Stimulated activated CD8-positive, alpha-beta memory T cell treated with anti-CD3 and anti-CD28 coated beads, Interleukin-15, amount 100 ng/mL, for 24 hours (primary cell): ENCODE measurements around the gene PAK1.
"Not testable (repeated sequence)": the region's sequence is repeated elsewhere in the genome, so short reads cannot be mapped to it uniquely, and the experiment has no call there.

Experiments
- DNase-seq: peaks from one replicate; pipeline ENCODE4 v3.0.0-alpha.2; 2020; ENCODE audit warnings: low read depth

PAK1 gene

DNA sequence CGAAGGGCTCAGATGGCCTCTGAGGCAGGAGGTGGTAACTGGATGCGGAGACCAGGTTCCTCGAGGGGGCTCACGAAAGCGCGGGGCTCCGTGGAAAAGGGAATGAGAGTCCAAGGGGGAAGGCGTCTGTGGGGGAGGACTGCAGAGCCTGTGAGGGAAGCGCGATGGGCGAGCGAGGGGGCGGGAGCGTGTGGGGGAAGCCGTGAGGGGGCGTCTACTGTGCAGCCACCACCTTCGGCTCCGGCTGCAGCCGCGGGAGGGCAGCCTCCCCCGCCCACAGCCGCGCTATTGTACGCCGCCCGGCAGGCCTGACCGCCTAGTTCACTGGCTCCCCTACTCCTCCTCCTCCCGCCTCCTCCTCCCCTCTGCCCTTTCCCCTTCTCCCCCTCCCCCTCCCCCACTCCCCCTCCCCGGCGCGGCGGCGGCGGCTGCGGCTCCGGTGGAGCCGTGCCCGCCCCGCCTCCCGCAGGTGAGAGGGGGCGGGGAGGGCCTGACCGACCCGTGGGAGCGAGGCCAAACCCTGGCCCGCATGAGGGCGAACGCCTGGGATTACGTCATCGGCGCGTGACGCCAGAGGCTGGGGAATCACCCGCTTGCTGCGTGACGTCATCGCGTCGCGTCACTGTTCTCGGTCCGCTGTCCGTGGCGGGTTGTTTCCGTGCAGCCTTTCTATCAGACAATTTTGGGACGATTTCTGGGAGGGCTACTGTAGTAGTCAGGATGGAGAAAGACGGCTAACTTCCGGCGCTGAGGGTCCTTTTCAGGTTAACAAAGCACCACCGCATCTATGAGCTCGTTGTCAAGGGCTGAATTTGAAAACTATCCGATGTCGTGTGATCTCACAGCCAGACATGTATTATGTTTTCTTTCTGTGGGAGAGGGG lies at the start of gene PAK1:
Gene PAK1, minus strand, starts transcription at position 294 of the 883 bp plus-strand sequence. CDS start 81,574 bp downstream, outside the sequence.
- peak; percentile 63 for DNase-seq

- DNase-seq, result no peak
Measured at GRCh38 chr11:77522215-77522614, 48.3 kb upstream of the PAK1 start.

DNA sequence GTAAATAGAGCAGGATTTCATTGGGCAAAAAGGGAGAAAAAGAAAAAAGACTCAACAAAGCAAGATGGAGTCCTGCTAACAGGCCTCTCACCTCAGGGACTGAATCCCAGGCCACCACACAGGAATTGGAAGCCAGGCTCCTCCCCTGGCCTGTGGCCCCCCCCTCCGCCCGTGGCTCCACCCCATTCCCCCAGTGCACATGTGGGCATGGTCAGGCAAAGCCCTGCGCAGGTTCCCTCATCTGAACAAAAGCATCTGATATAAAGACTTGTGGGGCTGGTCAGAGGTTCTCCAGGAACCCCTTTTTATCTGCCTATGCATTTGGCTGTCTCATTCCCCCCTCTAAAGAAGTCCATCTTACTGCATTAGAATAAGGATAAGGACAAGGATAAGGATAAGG lies 46.0 kb upstream of the PAK1 start:
- DNase-seq, result no peak

DNA sequence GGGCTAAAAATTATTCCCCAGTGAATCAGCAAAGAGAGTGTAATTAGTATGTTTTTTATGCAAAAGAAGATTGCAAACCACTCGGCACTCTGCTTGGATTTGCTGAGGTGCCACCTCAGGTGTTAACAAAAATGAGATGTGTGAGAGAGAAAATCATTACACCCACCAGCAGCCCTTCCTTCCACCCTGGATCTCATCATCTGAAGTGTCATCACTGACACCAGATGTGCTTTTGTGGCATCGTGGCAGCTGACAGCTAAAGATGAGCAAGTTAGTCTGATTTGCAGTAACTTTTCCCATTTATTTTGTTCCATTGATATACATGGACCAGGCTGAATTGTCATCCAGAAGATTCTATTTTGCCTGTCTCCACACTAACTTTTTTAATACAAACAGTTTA lies 44.6 kb upstream of the PAK1 start:
- no peak for DNase-seq

GRCh38 chr11:77517753-77518152 lies 43.9 kb upstream of the PAK1 start:
- no peak for DNase-seq

- no peak for DNase-seq
Measured at GRCh38 chr11:77517226-77517625, 43.3 kb upstream of the PAK1 start.

DNA sequence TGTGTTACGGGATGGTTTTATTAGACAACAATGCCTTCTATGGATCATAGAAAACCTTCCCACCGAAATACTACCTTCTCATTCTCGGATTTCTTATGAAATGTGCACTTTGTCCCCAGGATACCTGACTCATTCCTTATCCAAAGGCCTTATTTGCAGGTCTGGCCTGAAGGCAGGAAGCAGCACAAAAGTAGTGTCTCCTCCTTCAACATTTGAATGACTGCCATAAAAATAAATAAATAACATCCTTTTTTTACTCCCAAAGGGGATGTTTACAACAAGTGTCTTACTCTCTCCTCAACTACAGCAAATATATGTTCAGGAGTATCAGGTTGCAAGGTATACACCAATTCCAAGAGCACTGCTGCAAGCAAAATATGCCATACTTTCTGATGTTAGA lies 41.6 kb upstream of the PAK1 start:
- DNase-seq, result no peak

- no peak for DNase-seq
Measured at GRCh38 chr11:77515063-77515462, 41.2 kb upstream of the PAK1 start.

GRCh38 chr11:77512092-77512491 lies 38.2 kb upstream of the PAK1 start:
- no peak for DNase-seq

DNA sequence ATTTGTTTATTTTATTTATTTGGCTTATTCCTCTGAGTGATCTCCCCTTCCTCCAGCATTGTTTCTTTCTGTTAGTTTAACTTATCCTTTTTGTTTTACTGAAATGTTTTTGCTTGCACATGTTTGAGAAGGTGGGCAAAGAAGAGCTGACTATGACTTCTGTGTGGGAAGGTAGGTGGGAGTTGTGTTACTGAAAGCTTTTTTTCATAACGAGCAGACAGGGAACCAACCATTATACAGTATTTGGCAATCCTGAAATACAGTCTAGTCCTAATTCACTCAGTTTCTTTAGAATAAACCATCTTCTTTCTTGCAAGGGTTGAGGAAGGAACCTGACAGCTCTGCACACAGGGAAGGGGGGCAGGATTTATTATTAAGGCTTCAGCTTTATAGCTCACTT lies 37.0 kb upstream of the PAK1 start:
- no peak for DNase-seq

DNA sequence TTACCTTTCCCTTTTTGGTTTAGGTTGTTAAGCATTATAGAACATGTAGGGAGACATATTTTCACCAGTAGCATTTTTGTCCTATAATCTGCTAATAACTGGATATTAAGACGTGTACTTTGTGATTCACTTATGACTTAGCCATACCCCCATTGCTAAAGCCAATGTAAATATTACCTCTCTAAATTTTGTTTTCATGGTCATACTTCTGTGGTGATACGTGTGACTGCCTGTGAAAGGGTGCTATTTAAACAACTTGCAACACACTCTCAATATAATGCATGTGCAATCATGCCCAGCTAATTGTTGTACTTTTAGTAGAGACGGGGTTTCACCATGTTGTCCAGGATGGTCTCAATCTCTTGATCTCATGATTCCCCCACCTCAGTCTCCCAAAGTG lies 36.2 kb upstream of the PAK1 start:
- DNase-seq, result no peak

GRCh38 chr11:77508019-77508418 lies 34.1 kb upstream of the PAK1 start:
- DNase-seq, result no peak

- no peak for DNase-seq
Measured at GRCh38 chr11:77506857-77507256, 33.0 kb upstream of the PAK1 start.

- DNase-seq, result no peak
Measured at GRCh38 chr11:77505956-77506355, 32.1 kb upstream of the PAK1 start.

- DNase-seq, result no peak
Measured at GRCh38 chr11:77503006-77503405, 29.1 kb upstream of the PAK1 start.

DNA sequence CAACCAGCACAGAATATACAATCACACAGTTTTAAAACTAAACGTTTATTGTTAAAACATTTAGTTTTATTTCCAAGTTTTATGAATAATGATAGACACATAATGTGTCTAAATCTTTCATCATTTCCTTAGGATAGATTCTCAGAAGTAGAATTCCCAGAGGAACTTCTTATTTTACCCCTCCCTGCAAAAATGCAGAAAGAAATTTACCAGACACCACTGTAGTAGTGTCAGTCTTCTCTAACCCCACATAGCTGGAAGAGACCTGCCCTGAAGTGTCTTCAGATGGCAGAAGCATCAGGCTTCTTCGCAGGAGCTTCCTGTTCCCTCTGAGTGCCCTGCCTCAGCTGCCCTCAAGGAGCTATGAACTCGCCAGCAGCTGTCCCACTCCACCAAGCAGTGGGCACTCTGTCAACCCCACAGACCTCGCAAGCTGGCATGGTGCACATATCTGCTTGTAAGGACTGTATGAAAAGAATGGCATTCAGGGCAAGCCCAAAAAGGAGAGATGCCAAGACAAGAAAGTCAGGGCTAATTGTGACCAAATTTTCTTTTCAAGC lies 28.5 kb upstream of the PAK1 start:
- DNase-seq, result no peak

DNA sequence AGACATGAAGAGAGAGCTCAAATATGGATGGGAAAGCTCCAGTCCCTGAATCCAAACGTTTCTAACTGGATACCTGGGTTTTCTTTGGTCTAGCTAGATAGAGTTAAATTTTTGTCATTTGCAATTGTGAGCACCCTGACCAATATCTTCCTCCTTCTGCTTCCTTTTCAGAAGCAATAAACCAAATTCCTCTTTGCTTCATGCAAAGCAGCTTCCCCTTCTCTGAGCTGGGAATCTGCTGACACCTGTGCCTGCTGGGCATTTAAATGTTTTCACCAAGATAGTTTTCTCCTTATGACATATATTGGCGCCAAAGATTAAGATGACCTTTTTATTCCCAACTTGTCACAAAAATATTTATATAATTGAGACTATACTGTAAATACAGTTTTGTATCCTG lies 27.9 kb upstream of the PAK1 start:
- no peak for DNase-seq

DNA sequence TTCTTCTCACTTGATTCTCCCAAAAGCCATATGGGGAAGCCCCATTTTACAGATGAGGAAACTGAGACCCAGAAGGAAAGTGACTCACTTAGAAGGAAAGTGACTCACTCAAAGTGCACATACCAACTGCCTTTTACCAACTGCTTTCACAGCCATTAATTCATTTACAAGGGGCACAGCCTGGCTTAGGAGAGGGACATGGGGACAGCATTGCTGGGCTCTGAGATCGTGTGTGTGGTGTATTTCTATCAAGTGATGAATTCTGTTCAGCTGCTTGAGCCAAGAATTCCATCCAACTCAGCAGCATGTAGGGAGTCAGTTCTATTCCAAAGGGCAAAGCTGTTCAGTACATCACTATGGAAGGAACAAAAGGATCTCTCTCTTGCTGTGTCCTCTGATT lies 23.5 kb upstream of the PAK1 start:
- no peak for DNase-seq

DNA sequence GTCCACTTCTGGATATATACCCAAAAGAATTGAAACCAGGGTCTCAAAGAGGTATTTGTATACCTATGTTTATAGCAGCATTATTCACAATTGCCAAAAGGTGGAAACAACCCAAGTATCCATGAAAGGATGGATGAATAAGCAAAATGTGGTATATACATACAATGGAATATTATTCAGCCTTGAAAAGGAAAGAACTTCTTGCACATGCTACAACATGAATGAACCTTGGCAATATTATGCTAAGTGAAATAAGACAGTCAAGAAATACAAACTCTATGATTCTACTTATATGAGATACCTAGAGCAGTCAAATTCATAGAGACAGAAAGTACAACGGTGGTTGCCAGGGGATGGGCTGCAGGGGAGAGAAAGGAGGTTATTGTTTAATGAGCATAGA lies 21.6 kb upstream of the PAK1 start:
- no peak for DNase-seq

- DNase-seq, result not testable (repeated sequence)
Measured at GRCh38 chr11:77490035-77490434, 16.1 kb upstream of the PAK1 start.

DNA sequence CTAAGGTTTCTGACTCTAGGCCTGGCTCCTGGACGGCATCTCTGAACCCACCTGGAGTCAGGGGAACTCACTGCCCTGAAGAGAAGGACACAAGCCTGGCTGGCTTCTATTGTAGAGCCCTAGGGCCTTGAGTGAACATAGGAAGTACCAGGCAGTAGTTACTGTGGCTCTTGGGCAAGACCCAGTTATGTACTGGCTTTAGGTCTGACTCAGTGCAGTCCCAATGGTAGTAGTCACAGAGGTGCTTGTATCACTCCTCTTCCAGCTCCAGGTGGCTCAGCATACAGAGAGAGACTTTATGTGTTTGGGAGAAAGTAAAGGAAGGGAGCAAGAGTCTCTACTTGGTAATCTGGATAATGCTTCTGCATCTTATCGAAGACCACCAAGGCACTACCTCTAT lies 13.9 kb upstream of the PAK1 start:
- no peak for DNase-seq

- DNase-seq, result no peak
Measured at GRCh38 chr11:77479746-77480352, 6.0 kb upstream of the PAK1 start.

DNA sequence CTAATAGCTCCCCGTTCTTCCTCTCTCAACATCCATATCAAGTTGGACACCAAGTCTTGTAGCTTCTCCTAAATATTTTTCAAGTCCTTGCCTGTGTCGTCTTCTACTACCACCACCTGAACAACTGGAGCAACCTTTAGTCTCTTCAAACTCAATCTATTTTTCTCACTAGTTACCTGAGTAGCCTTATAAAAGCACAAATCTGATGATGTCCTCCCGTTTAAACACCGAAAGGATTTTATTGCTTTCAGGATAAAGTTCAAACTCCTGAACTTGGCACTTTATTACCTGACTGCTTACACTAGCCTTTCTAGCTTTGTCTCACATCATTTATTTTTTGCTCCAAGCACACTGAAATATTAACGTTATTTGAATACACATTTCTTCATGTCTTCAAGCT lies 1.3 kb upstream of the PAK1 start:
- no peak for DNase-seq
